CD14-positive monocyte (primary cell): Measurements from ENCODE around the gene DYSF. TPM values are rescaled to one million over a fixed set of nuclear protein-coding genes. Genes with fewer than 3 reads are reported as not detected.

ENCODE experiments used
- DNase-seq, 3 donors: peaks; one replicate each; pipeline ENCODE4 v3.0.0-alpha.2; 2011 to 2022
- H2AFZ ChIP-seq: 2 replicates; pipeline ENCODE4 v1.6.0; 2012; ENCODE audit warnings: mild to moderate bottlenecking, low read depth, low read length, inconsistent platforms; ENCODE audit not compliant: insufficient read depth, poor library complexity, severe bottlenecking
- H3K27ac ChIP-seq, 2 donors: 1 replicate in 1 of 2; 2 replicates in 1 of 2; pipeline ENCODE4 v1.5.1; 2012 to 2013; ENCODE audit warnings: low read length in 2 of 2, control low read depth in 1 of 2, inconsistent platforms in 1 of 2, low read depth in 1 of 2, mild to moderate bottlenecking in 1 of 2
- H3K27me3 ChIP-seq, 2 donors: one replicate each; pipeline versions ENCODE4 v1.6.0 to v1.6.1; 2011 to 2013; ENCODE audit warnings: low read length in 2 of 2; ENCODE audit not compliant: control insufficient read depth in 2 of 2, insufficient read depth in 2 of 2
- H3K36me3 ChIP-seq, 2 donors: replicated peaks in 1 of 2; 1 replicate in 1 of 2; 2 replicates in 1 of 2; pipeline versions ENCODE4 v1.5.1 to v1.6.1; 2012 to 2013; ENCODE audit warnings: low read length in 2 of 2, control low read depth in 1 of 2, inconsistent platforms in 1 of 2, mild to moderate bottlenecking in 1 of 2; ENCODE audit not compliant: insufficient read depth in 2 of 2, control insufficient read depth in 1 of 2
- H3K4me1 ChIP-seq, 2 donors: 1 replicate in 1 of 2; 2 replicates in 1 of 2; pipeline versions ENCODE4 v1.5.1 to v1.6.1; 2012 to 2013; ENCODE audit warnings: low read length in 2 of 2, control low read depth in 1 of 2, inconsistent platforms in 1 of 2, mild to moderate bottlenecking in 1 of 2, moderate library complexity in 1 of 2; ENCODE audit not compliant: insufficient read depth in 2 of 2, control insufficient read depth in 1 of 2
- H3K4me2 ChIP-seq: replicated peaks from 2 replicates; pipeline ENCODE3; 2012; ENCODE audit warnings: low read length, moderate library complexity, mild to moderate bottlenecking; ENCODE audit not compliant: poor library complexity, severe bottlenecking; ENCODE audit errors: extremely low read depth
- H3K4me3 ChIP-seq, 3 experiments: fragments of 200-600 bp in 1 of 3; sonication (generic) in 1 of 3; replicated peaks in 1 of 3; 1 replicate in 2 of 3; 2 replicates in 1 of 3; pipeline ENCODE4 v1.5.1; 2011 to 2013; ENCODE audit warnings: low read length in 3 of 3, mild to moderate bottlenecking in 3 of 3, control low read depth in 2 of 3, low read depth in 2 of 3, inconsistent platforms in 1 of 3, moderate library complexity in 1 of 3
- H3K79me2 ChIP-seq: 2 replicates; pipeline ENCODE4 v1.6.0; 2012; ENCODE audit warnings: mild to moderate bottlenecking, control low read depth, inconsistent platforms, low read length, moderate library complexity; ENCODE audit not compliant: insufficient read depth
- H3K9ac ChIP-seq: 2 replicates; pipeline ENCODE4 v1.6.0; 2017; ENCODE audit warnings: low read length, mild to moderate bottlenecking; ENCODE audit not compliant: insufficient read depth, poor library complexity, severe bottlenecking
- H3K9me3 ChIP-seq, 2 donors: replicated peaks in 1 of 2; 1 replicate in 1 of 2; 2 replicates in 1 of 2; pipeline versions ENCODE4 v1.5.1 to v1.6.1; 2012 to 2013; ENCODE audit warnings: low read length in 2 of 2, control low read depth in 1 of 2; ENCODE audit not compliant: control insufficient read depth in 1 of 2, insufficient read depth in 1 of 2
- H4K20me1 ChIP-seq: 2 replicates; pipeline ENCODE4 v1.6.0; 2012; ENCODE audit warnings: mild to moderate bottlenecking, low read length, control low read depth, moderate library complexity; ENCODE audit not compliant: insufficient read depth
- H3K27ac Mint-ChIP-seq, 7 donors: one replicate each; pipeline ENCODE4 v1.8.0; 2020; ENCODE audit warnings: mild to moderate bottlenecking in 7 of 7, mixed read lengths in 7 of 7, moderate library complexity in 6 of 7, inconsistent platforms in 2 of 7
- H3K27me3 Mint-ChIP-seq, 3 donors: one replicate each; pipeline ENCODE4 v1.8.0; 2021 to 2022; ENCODE audit warnings: low read depth in 3 of 3, mild to moderate bottlenecking in 3 of 3, mixed read lengths in 3 of 3, moderate library complexity in 3 of 3, inconsistent platforms in 1 of 3
- H3K36me3 Mint-ChIP-seq, 2 donors: one replicate each; pipeline ENCODE4 v1.8.0; 2020; ENCODE audit warnings: mixed read lengths in 2 of 2, inconsistent platforms in 1 of 2, mild to moderate bottlenecking in 1 of 2
- H3K4me1 Mint-ChIP-seq: one replicate; pipeline ENCODE4 v1.8.0; 2020; ENCODE audit warnings: mild to moderate bottlenecking, mixed read lengths
- H3K4me3 Mint-ChIP-seq, 2 donors: one replicate each; pipeline ENCODE4 v1.8.0; 2020; ENCODE audit warnings: mild to moderate bottlenecking in 2 of 2, mixed read lengths in 2 of 2, moderate library complexity in 1 of 2
- H3K9me3 Mint-ChIP-seq, 7 donors: one replicate each; pipeline ENCODE4 v1.8.0; 2020 to 2022; ENCODE audit warnings: mixed read lengths in 7 of 7, mild to moderate bottlenecking in 6 of 7, moderate library complexity in 6 of 7, inconsistent platforms in 2 of 7
- WGBS: methylation state at CpG from one replicate; pipeline ENCODE4 v1.1.5; 2013; ENCODE audit warnings: missing lambda C conversion rate; ENCODE audit not compliant: insufficient coverage; 5-methylcytosine and 5-hydroxymethylcytosine counted together
- intact Hi-C, 2 donors: fragments of 100-400 bp; cut with micrococcal nuclease; formaldehyde crosslinking; loops; one replicate each; pipeline versions ENCODE4 v1.15.0 to v1.15.1; 2023
- polyA plus RNA-seq, 3 donors: library from polyadenylated mRNA; depleted of rRNA in 1 of 3; unstranded in 2 of 3; stranded (reverse) in 1 of 3; fragments of 300-500 nt in 2 of 3; fragments of >200 nt in 1 of 3; fragmentation: Illumina TruSeq in 2 of 3; gene quantifications; 1 replicate in 2 of 3; 2 replicates in 1 of 3; pipeline ENCODE4 v1.2.3, GENCODE V29; 2012 to 2021
- TF ChIP-seq, protein P1 (sequence below): fragments of 200-600 bp; IDR thresholded peaks from one replicate; pipeline ENCODE4 v1.8.0; 2022; ENCODE audit warnings: antibody characterized with exemption, mild to moderate bottlenecking

Gene DYSF
- polyA plus RNA-seq, 3 donors = 16.1 to 72.5 (median 31.2) TPM

GRCh38 chr2:71683070-71683469, 229.7 kb downstream of the DYSF start:
- peak overlapping the region in 1 of 7 donors; percentile 51 for H3K27ac Mint-ChIP-seq
- intact Hi-C loops = no loop called here

GRCh38 chr2:71683666-71684065, 230.3 kb downstream of the DYSF start:
- no peaks in the 10 kb centered on the region for H3K27me3 ChIP-seq
- H3K4me3 ChIP-seq = no peak overlapping the region
- H3K36me3 Mint-ChIP-seq = peaks cover 90% of the 10 kb centered on the region in 2 donors
- peaks cover 90 to 99% of the 10 kb centered on the region in 2 donors for H3K36me3 ChIP-seq
- H3K9me3 Mint-ChIP-seq = peaks cover 1 to 7% (median 6%) of the 10 kb centered on the region in 7 donors
- H3K4me1 ChIP-seq = no peaks in the 10 kb centered on the region
- 100% methylated on average over 1 of the region's 1 CpG for WGBS
- TF ChIP-seq, protein P1, sequence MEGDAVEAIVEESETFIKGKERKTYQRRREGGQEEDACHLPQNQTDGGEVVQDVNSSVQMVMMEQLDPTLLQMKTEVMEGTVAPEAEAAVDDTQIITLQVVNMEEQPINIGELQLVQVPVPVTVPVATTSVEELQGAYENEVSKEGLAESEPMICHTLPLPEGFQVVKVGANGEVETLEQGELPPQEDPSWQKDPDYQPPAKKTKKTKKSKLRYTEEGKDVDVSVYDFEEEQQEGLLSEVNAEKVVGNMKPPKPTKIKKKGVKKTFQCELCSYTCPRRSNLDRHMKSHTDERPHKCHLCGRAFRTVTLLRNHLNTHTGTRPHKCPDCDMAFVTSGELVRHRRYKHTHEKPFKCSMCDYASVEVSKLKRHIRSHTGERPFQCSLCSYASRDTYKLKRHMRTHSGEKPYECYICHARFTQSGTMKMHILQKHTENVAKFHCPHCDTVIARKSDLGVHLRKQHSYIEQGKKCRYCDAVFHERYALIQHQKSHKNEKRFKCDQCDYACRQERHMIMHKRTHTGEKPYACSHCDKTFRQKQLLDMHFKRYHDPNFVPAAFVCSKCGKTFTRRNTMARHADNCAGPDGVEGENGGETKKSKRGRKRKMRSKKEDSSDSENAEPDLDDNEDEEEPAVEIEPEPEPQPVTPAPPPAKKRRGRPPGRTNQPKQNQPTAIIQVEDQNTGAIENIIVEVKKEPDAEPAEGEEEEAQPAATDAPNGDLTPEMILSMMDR = no peak
- H2AFZ ChIP-seq = no peak overlapping the region
- H3K9ac ChIP-seq = no peak overlapping the region
- H3K27me3 Mint-ChIP-seq = peaks cover 0 to 3% (median 2%) of the 10 kb centered on the region in 3 donors
- H3K4me1 Mint-ChIP-seq = no peaks in the 10 kb centered on the region
- peak overlapping the region in 1 of 7 donors; percentile 14 for H3K27ac Mint-ChIP-seq
- no peak overlapping the region for H3K4me2 ChIP-seq
- intact Hi-C loops = no loop called here
- no peaks in the 10 kb centered on the region for H3K79me2 ChIP-seq
- no peak for DNase-seq
- no peaks in the 10 kb centered on the region for H3K9me3 ChIP-seq
- H4K20me1 ChIP-seq = peaks cover 39% of the 10 kb centered on the region
- H3K4me3 Mint-ChIP-seq = no peak overlapping the region
- H3K27ac ChIP-seq = no peak overlapping the region

More at GRCh38 chr2:71683070-71683469, 229.7 kb downstream of the DYSF start:
- TF ChIP-seq, protein P1 = no peak
- Histone ChIP-seq H3K9me3 (no peaks in the 10 kb centered on the region), H3K79me2 (no peaks in the 10 kb centered on the region), H3K4me1 (no peaks in the 10 kb centered on the region), H2AFZ (no peak overlapping the region), H4K20me1 (peaks cover 39% of the 10 kb centered on the region), H3K27ac (no peak overlapping the region), H3K9ac (no peak overlapping the region), H3K4me2 (no peak overlapping the region), H3K36me3 (peaks cover 85 to 99% of the 10 kb centered on the region in 2 donors), H3K4me3 (no peak overlapping the region), H3K27me3 (no peaks in the 10 kb centered on the region)
- Mint-ChIP-seq H3K27me3 (peaks cover 0 to 3% (median 0%) of the 10 kb centered on the region in 3 donors), H3K9me3 (peaks cover 0 to 6% (median 3%) of the 10 kb centered on the region in 7 donors), H3K4me3 (no peak overlapping the region), H3K4me1 (no peaks in the 10 kb centered on the region), H3K36me3 (peaks cover 90% of the 10 kb centered on the region in 2 donors)
- 95% methylated on average over 3 of the region's 6 CpGs for WGBS
- no peak for DNase-seq
